Muscle layer of duodenum (tissue), 2 donors: Measurements from ENCODE around the gene KPNA4.

Experiments
- H3K27ac ChIP-seq: one replicate; pipeline ENCODE4 v1.7.0; 2013; ENCODE audit warnings: mild to moderate bottlenecking, low read length
- H3K27me3 ChIP-seq: one replicate; pipeline ENCODE4 v1.7.0; 2013; ENCODE audit warnings: low read depth, mild to moderate bottlenecking, control low read depth, low read length
- H3K36me3 ChIP-seq, 2 donors: one replicate each; pipeline ENCODE4 v1.7.0; 2013; ENCODE audit warnings: low read length in 2 of 2, control low read depth in 1 of 2, mild to moderate bottlenecking in 1 of 2; ENCODE audit not compliant: insufficient read depth in 2 of 2, control insufficient read depth in 1 of 2
- H3K4me1 ChIP-seq, 2 donors: one replicate each; pipeline ENCODE4 v1.7.0; 2013; ENCODE audit warnings: low read length in 2 of 2, mild to moderate bottlenecking in 2 of 2, control low read depth in 1 of 2, moderate library complexity in 1 of 2; ENCODE audit not compliant: insufficient read depth in 2 of 2, control insufficient read depth in 1 of 2
- H3K4me3 ChIP-seq, 2 donors: one replicate each; pipeline ENCODE4 v1.7.0; 2013; ENCODE audit warnings: low read length in 2 of 2, low read depth in 1 of 2, mild to moderate bottlenecking in 1 of 2
- H3K9me3 ChIP-seq, 2 donors: one replicate each; pipeline ENCODE4 v1.7.0; 2013; ENCODE audit warnings: low read length in 2 of 2, control low read depth in 1 of 2, mild to moderate bottlenecking in 1 of 2; ENCODE audit not compliant: control insufficient read depth in 1 of 2
- donor health status: healthy.

The KPNA4 gene

GRCh38 chr3:160450846-160451245 is 114.5 kb downstream of the KPNA4 start:
- no peak overlapping the region for H3K27ac ChIP-seq
- no peak overlapping the region for H3K4me3 ChIP-seq

GRCh38 chr3:160449636-160450598 is 115.5 kb downstream of the KPNA4 start, which contains the start of gene TRIM59:
TSS of gene TRIM59 (minus strand) at chr3:160449786. CDS start at chr3:160439183, 10,603 bp downstream.
- Histone ChIP-seq H3K36me3 (no peaks in the 10 kb centered on the region), H3K27ac (peak within 1 kb of the TSS; percentile 51), H3K27me3 (no peaks in the 10 kb centered on the region), H3K4me3 (peak within 1 kb of the TSS; percentile 62 to 84), H3K4me1 (peaks cover 0 to 12% of the 10 kb centered on the region in 2 donors), H3K9me3 (no peaks in the 10 kb centered on the region)

More at GRCh38 chr3:160450846-160451245, 114.5 kb downstream of the KPNA4 start:
- Histone ChIP-seq H3K9me3 (no peaks in the 10 kb centered on the region), H3K27me3 (no peaks in the 10 kb centered on the region), H3K36me3 (no peaks in the 10 kb centered on the region), H3K4me1 (peaks cover 0 to 12% of the 10 kb centered on the region in 2 donors)

DNA sequence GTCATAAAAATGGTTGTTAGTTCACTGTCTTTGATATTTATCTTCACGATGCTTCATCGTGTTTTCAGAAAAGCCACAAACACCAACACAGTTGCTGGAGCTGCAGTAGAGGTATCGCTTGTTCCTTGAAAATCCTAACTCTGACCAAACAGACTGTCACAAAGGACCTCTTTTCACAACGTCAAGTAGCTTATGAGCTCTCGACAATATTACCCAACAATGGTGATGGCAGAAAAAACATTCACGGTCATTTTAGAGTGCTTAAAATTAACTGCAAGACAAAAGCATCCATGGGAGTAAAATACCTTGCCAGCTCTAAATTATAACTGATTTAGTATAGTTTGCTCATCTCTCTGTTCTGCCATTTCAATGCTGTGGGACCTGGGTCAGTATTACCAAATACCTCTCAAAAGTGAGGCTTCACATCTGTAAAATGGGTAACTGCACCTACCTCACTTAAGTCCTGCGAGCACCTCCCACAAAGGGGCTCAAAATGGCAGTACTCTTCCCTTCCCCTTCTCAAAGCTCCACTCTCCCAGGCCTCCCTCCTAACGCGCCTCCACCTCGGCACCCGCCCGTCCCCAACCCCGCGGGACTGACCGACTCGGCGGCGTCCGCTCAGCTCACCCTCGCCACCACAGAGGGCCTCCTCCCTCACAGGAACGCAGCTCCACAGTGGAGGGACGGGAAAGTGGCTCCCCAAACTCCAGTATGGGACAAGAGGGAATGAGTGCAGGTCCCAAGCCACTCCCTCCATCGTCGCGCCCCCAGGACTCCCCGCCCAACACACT is 116.3 kb downstream of the KPNA4 start:
- no peaks in the 10 kb centered on the region for H3K36me3 ChIP-seq
- peaks cover 0 to 12% of the 10 kb centered on the region in 2 donors for H3K4me1 ChIP-seq
- peak overlapping the region; percentile 51 for H3K27ac ChIP-seq
- peaks cover 0 to 2% of the 10 kb centered on the region in 2 donors for H3K9me3 ChIP-seq
- peak overlapping the region; percentile 62 to 84 for H3K4me3 ChIP-seq
- no peaks in the 10 kb centered on the region for H3K27me3 ChIP-seq

GRCh38 chr3:160447544-160447943 is 117.8 kb downstream of the KPNA4 start:
- Histone ChIP-seq H3K4me3 (no peak overlapping the region), H3K9me3 (peaks cover 0 to 2% of the 10 kb centered on the region in 2 donors), H3K27me3 (no peaks in the 10 kb centered on the region), H3K36me3 (no peaks in the 10 kb centered on the region), H3K4me1 (peaks cover 0 to 12% of the 10 kb centered on the region in 2 donors), H3K27ac (no peak overlapping the region)

DNA sequence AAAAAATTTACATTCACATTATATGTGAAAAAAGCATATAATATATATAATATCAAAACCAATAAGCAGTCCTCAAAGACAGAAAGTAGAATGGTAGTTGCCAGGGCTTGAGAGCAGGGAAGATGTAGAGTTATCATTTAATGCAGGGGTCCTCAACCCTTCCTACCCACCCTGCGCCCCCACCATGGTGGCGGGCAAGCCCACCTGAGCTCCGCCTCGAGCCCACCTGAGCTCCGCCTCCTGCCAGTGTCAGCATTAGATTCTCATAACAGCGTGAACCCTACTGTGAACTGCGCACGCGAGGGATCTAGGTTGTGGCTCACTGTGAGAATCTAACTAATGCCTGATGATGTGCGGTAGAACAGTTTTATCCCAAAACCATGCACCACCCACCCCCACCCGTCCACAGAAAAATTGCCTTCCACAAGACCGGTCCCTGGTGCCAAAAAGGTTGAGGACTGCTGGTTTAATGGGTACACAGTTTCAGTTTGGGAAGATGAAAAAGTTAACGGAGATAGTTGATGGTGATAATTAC is 118.8 kb downstream of the KPNA4 start:
- Histone ChIP-seq H3K4me3 (no peak overlapping the region), H3K36me3 (no peaks in the 10 kb centered on the region), H3K27me3 (no peaks in the 10 kb centered on the region), H3K9me3 (peaks cover 0 to 2% of the 10 kb centered on the region in 2 donors), H3K27ac (no peak overlapping the region), H3K4me1 (peaks cover 0 to 12% of the 10 kb centered on the region in 2 donors)

DNA sequence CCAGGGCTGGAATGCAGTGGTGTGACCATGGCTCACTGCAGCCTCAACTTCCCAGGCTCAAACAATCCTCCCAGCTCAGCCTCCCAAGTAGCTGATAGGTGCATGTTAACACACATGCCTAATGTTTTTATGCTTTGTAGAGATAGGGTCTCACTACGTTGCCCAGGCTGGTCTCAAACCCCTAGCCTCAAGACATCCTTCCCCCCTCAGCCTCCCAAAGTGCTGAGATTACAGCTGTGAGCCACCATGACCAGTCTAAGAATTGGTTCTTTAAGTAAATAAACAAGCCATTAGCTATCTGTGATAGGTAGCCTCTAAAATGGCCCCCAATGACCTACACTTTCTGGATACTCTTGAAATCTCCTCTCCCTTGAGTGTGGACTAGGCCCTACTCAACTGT is 119.5 kb downstream of the KPNA4 start:
- no peak overlapping the region for H3K27ac ChIP-seq
- H3K9me3 ChIP-seq, result peaks cover 0 to 2% of the 10 kb centered on the region in 2 donors
- no peaks in the 10 kb centered on the region for H3K36me3 ChIP-seq
- no peak overlapping the region for H3K4me3 ChIP-seq
- no peaks in the 10 kb centered on the region for H3K27me3 ChIP-seq
- H3K4me1 ChIP-seq, result peaks cover 0 to 12% of the 10 kb centered on the region in 2 donors
